Ascending aorta (tissue), 2 donors: Measurements from ENCODE around the gene PON1. TPM values are rescaled to one million over a fixed set of nuclear protein-coding genes. Genes with fewer than 3 reads are reported as not detected.

Experiments
- DNase-seq, 2 donors: peaks; one replicate each; pipeline ENCODE4 v3.0.0-alpha.2; 2019; ENCODE audit warnings: low spot score in 2 of 2
- H3K27ac ChIP-seq, 2 donors: fragments of 200-600 bp; sonication (generic); one replicate each; pipeline ENCODE4 v1.5.1; 2016 to 2017; ENCODE audit warnings: mild to moderate bottlenecking in 1 of 2
- H3K27me3 ChIP-seq: fragments of 200-600 bp; sonication (generic); one replicate; pipeline ENCODE4 v1.5.1; 2017
- H3K36me3 ChIP-seq, 2 donors: fragments of 200-600 bp; sonication (generic); one replicate each; pipeline ENCODE4 v1.5.1; 2016
- H3K4me1 ChIP-seq, 2 donors: fragments of 200-600 bp; sonication (generic); one replicate each; pipeline ENCODE4 v1.5.1; 2016 to 2017; ENCODE audit warnings: mild to moderate bottlenecking in 1 of 2
- H3K4me3 ChIP-seq, 2 donors: fragments of 200-600 bp; sonication (generic); one replicate each; pipeline ENCODE4 v1.5.1; 2016 to 2017; ENCODE audit warnings: mild to moderate bottlenecking in 1 of 2
- H3K9me3 ChIP-seq, 2 donors: fragments of 200-600 bp; sonication (generic); one replicate each; pipeline ENCODE4 v1.5.1; 2016
- CTCF ChIP-seq, 3 experiments: fragments of 200-600 bp in 2 of 3; fragments of 450-650 bp in 1 of 3; sonication (generic) in 2 of 3; IDR thresholded peaks; one replicate each; pipeline ENCODE4 v1.5.1; 2016 to 2019; ENCODE audit warnings: antibody characterized with exemption in 3 of 3, mild to moderate bottlenecking in 1 of 3, moderate library complexity in 1 of 3
- intact Hi-C: fragments of 100-400 bp; cut with DNase I; formaldehyde crosslinking; loops from one replicate; pipeline ENCODE4 v1.15.1; 2023
- total RNA-seq: library from RNA; depleted of rRNA; stranded (reverse); fragments of >200 nt; gene quantifications from one replicate; pipeline ENCODE4 v1.1.0, GENCODE V29; 2016

PON1 gene
- total RNA-seq, 1 donor from 2014 or later, result not detected

GRCh38 chr7:95322396-95322795 is 1.9 kb downstream of the PON1 start:
- intact Hi-C loops, result no loop called here
- no peaks in the 10 kb centered on the region for H3K9me3 ChIP-seq
- no peaks in the 10 kb centered on the region for H3K27me3 ChIP-seq
- no peak for DNase-seq
- H3K4me3 ChIP-seq, result no peak overlapping the region
- H3K27ac ChIP-seq, result no peak overlapping the region
- H3K36me3 ChIP-seq, result no peaks in the 10 kb centered on the region
- TF ChIP-seq CTCF (IDR thresholded peaks at IDR 0.05), result no peak
- H3K4me1 ChIP-seq, result no peaks in the 10 kb centered on the region

GRCh38 chr7:95321720-95322119 is 2.6 kb downstream of the PON1 start:
- TF ChIP-seq CTCF (IDR thresholded peaks at IDR 0.05), result no peak
- H3K27ac ChIP-seq, result no peak overlapping the region
- no peaks in the 10 kb centered on the region for H3K4me1 ChIP-seq
- H3K36me3 ChIP-seq, result no peaks in the 10 kb centered on the region
- H3K9me3 ChIP-seq, result no peaks in the 10 kb centered on the region
- DNase-seq, result no peak
- H3K4me3 ChIP-seq, result no peak overlapping the region
- H3K27me3 ChIP-seq, result no peaks in the 10 kb centered on the region
- intact Hi-C loops, result no loop called here

- H3K4me1 ChIP-seq, result no peaks in the 10 kb centered on the region
- intact Hi-C loops, result no loop called here
- DNase-seq, result no peak
- no peaks in the 10 kb centered on the region for H3K9me3 ChIP-seq
- no peak overlapping the region for H3K27ac ChIP-seq
- H3K4me3 ChIP-seq, result no peak overlapping the region
- TF ChIP-seq CTCF (IDR thresholded peaks at IDR 0.05), result no peak
- no peaks in the 10 kb centered on the region for H3K36me3 ChIP-seq
- H3K27me3 ChIP-seq, result no peaks in the 10 kb centered on the region
Observed at GRCh38 chr7:95320651-95321050, 3.7 kb downstream of the PON1 start.

GRCh38 chr7:95319570-95319969 is 4.8 kb downstream of the PON1 start:
- no peak for TF ChIP-seq CTCF (IDR thresholded peaks at IDR 0.05)
- H3K36me3 ChIP-seq, result no peaks in the 10 kb centered on the region
- H3K27ac ChIP-seq, result no peak overlapping the region
- H3K4me1 ChIP-seq, result no peaks in the 10 kb centered on the region
- no peaks in the 10 kb centered on the region for H3K27me3 ChIP-seq
- H3K4me3 ChIP-seq, result no peak overlapping the region
- no peak for DNase-seq
- intact Hi-C loops, result no loop called here
- no peaks in the 10 kb centered on the region for H3K9me3 ChIP-seq

- intact Hi-C loops, result no loop called here
- H3K4me1 ChIP-seq, result no peaks in the 10 kb centered on the region
Observed at GRCh38 chr7:95318501-95319100, 5.7 kb downstream of the PON1 start.

More at GRCh38 chr7:95318501-95319100, 5.7 kb downstream of the PON1 start:
- no peak overlapping the region for H3K4me3 ChIP-seq
- no peaks in the 10 kb centered on the region for H3K36me3 ChIP-seq
- no peaks in the 10 kb centered on the region for H3K9me3 ChIP-seq
- H3K27ac ChIP-seq, result no peak overlapping the region
- H3K27me3 ChIP-seq, result no peaks in the 10 kb centered on the region
- no peak for TF ChIP-seq CTCF (IDR thresholded peaks at IDR 0.05)
- no peak for DNase-seq
